HG02970 (cell line): ENCODE data around the gene PTTG1.

Experiments
- ATAC-seq: cut with Tn5 transposase; IDR thresholded peaks from one replicate; pipeline ENCODE4 v1.9.1; 2021; ENCODE audit warnings: mild to moderate bottlenecking, moderate library complexity, moderate number of reproducible peaks; ENCODE audit not compliant: unreplicated experiment, low FRiP score

Gene PTTG1

DNA sequence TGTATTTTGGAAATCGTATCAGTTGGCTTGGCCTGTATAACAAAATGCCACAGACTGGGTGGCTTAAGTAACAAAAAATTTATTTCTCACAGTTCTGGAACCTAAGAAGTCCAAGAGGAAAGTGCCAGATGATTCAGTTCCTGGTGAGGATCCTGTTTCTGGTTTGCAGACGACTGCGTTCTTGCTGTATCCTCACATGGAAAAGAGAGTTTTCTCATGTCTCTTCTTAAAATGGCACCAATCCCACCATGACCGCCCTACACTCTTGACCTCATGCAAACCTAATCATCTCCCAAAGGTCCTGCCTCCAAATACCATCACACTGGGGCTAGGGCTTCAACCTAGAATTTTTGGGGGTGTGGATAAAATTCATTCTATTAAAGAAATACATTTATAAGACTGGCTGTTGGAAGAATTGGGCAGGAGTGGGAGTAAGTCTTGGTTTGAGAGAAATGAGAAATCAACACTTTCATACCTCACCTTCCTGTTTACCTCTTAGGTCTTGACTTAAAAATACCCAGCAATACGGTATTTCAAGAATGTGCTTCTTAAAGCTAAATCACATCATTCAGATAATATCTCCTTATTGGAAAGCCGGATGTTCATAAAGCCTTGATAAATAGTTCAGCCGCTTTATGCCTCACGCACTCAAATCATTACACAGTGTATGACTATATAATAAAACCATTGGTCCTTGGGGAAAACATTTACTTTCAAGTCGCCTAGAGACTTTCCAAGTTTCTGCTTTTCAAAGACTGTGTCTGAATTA lies 28.7 kb downstream of the PTTG1 start:
- ATAC-seq: no peak

DNA sequence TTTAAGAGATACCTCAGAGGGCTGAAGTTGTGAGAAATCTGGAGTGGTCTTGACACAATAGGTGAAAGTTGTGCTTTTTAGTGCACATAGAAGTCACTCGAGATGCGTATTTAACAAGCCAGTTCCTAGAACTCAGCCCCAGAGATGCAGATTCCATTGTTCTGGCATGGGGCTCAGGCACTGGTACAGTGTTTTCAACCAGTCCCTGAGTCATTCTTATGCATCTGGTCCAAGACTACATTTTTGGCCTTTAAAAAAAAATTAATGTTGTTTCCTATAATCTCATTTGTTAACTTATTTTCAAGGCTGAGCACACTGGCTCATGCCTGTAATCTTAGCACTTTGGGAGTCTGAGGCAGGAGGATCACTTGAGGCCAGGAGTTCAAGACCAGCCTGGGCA lies 29.6 kb downstream of the PTTG1 start:
- ATAC-seq: no peak

DNA sequence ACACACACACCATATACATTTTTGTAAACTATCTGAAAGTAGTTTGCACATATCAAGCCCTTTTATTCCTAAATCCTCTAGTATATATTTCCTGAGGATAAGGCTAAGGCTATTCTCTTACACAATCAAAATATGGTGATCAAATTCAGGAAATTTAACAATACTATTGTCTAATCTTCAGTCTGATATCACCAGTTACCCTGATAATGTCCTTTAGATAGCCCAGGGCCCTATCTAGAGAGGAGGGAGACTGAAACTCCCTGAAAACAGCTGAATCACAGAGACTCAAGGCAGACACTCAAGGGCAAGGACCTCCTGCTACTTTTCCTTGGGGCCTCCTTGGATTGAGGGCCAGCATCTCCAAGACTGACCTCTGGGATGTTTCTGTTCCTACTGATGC lies 30.4 kb downstream of the PTTG1 start:
- ATAC-seq: no peak

DNA sequence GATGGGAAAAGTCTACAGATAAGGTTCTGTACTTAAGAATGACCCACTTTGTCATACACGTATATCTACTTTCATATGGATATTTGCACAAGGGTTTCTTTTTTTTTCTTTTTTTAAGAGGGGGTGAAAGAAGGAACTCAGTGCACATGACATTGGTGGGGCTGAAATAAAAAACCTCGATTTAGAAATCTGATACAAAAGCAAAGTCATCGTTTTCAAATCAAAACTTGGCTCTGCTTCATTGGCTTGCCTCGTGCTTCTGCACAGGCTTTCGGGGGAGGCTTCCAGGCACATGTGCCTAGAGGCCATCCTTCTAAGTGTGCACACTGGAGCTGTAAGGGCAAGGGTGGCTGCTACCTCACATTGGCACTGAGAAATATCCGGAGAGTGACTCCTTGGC lies 31.1 kb downstream of the PTTG1 start:
- ATAC-seq: no peak

DNA sequence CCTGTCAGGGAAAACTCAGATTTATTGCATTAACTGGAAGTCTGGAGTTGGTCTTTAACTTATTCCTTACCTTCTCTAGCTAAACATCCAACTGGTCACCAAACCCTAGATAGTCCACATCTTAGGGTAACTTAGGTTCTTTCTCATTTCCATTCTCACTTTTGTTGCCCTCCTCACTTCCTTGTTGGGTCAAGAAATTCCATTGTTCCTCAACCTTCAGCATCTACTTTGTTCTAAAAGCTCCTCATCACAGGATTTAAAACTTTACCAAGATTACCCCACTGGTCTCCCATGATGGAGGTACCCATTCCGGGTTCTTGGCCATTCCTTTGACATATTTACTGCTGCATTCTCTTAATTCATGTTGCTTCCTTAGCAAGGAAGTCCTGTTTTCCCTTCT lies 32.1 kb downstream of the PTTG1 start:
- ATAC-seq: no peak

GRCh38 chr5:160455600-160455999 lies 33.9 kb downstream of the PTTG1 start:
- no peak for ATAC-seq

DNA sequence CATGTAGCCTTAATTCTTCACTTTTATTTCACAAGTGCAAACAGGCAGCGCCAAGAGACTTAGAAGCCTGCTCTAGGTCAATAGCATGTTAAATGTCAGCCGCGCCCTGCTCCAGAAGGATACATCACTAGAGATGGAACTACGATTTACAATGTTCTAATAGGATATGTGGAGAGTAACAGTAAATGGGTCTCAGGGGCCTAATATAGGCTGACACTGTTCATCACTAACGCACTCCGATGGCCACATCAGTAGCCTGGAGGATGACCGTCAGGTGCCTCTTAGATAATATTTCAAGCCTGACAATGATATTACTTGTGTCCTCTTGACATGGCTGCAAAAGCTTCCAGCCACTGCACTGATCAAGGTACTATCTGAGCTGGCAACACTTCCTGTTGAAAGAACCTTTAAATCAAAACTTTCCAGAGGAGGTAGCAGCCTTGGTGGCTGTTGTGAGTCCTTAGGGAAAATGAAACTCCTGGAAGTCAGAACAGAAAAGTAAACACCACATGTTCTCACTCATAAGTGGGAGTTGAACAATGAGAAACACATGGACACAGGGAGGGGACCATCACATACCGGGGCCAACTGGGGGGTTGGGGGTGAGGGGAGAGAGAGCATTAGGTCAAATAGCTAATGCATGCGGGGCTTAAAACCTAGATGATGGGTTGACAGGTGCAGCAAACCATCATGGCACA lies 35.0 kb downstream of the PTTG1 start:
- no peak for ATAC-seq

DNA sequence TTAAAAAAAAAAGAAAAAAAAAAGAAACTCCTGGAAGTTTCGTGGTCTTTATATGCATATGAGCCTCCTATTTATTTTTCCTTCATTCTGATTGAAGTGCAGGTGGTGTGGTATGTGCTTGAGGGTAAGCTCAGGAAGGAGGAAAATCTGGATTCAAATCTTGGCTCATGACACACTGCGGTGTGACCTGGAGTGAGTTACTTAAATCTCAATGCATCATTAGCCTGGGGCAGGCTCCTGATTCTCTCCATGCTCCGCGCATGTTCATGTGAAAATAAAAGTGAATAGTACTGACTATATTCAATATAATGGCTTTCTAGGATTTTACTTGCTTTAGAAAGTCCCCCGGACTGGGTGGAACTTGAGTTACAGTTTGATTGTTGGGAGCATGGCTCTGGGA lies 35.6 kb downstream of the PTTG1 start:
- ATAC-seq: no peak

DNA sequence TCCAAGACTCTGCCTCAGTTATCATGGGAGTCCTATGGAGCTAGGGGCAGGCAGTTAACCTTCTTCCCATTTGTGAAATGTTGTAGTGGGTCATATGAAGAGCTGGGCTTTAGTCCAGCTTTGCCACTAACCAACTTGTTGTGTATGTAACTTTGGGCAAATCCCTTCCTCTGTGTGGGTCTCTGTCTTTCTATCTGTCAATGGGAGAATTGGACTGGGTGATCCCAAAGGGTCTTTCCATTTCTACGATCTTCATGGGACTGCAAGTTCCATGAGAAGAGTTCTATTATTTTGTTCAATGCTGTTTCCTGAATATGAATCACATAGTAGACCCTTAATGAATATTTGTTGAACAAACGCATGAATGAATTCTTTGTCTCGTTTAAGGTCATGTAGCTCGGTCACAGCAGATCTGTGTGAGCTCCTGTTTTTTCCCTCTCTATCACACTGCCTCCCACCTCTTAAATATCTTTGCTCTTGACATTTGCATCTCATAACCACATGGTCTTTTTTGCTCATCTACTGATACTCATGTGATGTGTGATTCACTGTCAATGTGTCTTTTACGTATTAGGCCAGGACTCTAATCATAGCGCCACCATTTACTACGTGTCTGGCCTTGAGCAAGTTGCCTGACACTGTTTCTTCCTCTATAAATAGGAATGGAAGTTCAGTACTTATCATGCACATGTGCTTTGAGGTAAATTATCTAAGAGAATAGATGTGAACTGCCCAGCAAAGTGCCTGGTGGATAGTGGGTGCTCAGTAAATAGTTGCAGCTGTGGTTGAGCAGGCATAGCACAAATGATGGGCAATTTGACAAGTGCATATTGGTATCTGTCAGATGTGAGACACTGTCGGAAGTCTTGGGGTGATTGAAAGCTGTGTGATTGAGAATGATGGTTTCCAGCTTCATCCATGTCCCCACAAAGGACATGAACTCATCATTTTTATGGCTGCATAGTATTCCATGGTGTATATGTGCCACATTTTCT lies 37.4 kb downstream of the PTTG1 start:
- peak; percentile 55 for ATAC-seq

GRCh38 chr5:160460377-160461049 lies 38.9 kb downstream of the PTTG1 start:
- ATAC-seq: no peak

DNA sequence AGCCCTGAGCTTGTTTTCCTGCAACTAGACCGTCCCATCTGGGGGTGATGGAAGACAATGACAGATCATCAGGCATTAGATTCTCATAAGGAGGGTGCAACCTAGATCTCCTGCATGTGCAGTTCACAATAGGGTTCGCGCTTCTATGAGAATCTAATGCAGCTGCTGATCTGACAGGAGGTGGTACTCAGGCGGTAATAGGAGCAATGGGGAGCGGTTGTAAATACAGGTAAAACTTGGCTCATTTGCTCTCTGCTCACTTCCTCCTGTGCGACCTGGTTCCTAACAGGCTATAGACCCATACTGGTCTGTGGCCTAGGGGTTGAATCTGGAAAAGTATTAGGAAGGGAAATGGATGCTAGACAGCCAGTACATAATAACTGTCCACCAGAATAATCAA lies 39.7 kb downstream of the PTTG1 start:
- no peak for ATAC-seq

GRCh38 chr5:160462167-160462566 lies 40.5 kb downstream of the PTTG1 start:
- no peak for ATAC-seq

DNA sequence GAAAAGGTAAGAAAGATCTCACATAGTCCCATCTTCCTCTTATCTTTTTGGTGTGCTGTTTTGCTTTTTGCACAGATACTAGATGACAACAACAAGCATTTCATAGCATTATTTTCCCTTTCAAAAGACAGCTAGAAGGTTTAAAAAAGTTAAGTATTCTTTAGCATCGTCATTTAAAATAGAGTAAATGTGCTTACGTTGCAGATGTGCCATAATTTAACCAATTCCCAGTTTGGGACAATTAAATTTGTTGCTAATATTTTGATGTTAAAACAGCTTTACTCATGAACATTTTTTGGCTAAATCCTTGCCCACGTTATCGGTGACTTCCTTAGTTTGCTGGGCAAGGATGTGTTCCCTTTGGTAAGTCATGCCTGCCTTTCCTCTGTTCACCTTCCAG lies 41.6 kb downstream of the PTTG1 start:
- ATAC-seq: no peak

DNA sequence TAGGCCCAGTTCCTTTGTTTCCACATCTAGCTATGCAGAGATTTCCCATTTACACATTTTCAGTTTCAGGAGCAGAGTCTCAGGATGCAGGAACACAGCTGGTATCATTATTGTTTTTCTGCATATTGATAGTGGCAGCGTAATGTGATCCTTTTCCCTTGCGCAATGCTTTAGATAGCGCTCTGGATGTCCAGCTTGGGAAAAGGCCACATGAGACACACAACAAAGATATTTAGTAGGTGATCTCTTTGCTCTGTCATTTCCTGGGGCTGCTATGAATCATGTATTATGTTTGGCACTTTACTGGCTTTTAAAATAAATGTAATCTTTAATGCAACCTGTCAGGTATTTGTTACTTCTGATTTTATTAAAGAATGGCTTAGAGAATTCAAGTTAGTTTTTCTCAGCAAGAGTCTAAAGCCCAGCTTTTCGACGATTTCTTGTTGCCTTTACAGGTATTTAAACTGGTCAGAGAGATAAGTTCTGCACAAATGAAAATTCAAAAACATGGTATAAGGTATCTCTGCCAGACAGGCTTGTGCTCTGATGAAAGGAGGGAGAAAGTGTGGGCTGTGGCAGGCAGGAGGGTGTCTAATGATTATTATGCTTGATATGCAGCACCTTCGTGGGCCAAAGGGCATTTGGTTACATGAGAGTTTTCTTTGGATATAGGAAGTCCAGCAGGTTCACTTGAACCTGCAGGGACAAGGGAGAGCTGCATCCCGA lies 42.2 kb downstream of the PTTG1 start:
- ATAC-seq: no peak

- ATAC-seq: no peak
Measured at GRCh38 chr5:160464466-160464797, 42.8 kb downstream of the PTTG1 start.

DNA sequence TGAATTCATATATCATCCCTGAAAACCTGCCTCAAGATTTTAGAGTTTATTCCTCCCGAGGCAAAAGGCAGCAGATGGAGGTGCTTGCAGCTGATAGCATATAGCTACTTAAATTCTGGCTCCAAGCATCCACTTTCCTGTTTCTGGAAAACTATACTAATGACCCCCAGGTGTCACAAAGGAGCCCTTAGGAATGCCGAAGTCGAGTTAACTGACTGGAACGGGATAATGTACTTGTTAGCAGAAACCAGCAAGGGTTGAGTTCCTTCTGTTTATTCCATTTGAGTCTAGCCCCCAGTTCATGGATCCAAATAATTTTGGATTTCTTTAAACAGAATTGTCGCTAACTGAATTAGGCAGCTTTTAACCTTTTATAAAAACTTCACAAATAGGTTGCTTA lies 44.5 kb downstream of the PTTG1 start:
- no peak for ATAC-seq

GRCh38 chr5:160466889-160467554 lies 45.4 kb downstream of the PTTG1 start:
- ATAC-seq: no peak

- peak; percentile 92 for ATAC-seq
Measured at GRCh38 chr5:160467555-160468362, 46.1 kb downstream of the PTTG1 start.
